Measurements from ENCODE around the gene UNC119.

UNC119 gene

GRCh38 chr17:28533091-28533807 is 19.2 kb downstream of the UNC119 start:
- H3K4me3 ChIP-seq (ENCODE audit: low read depth, low read length): no peak overlapping the region
- DNase-seq (ENCODE audit: low read depth): no peak
- no peak for TF ChIP-seq CTCF (IDR thresholded peaks at IDR 0.05; ENCODE audit: low read depth, low read length, missing control alignments)

- no peak for TF ChIP-seq CTCF (IDR thresholded peaks at IDR 0.05; ENCODE audit: low read depth, low read length, missing control alignments)
- no peak for DNase-seq (ENCODE audit: low read depth)
- no peak overlapping the region for H3K4me3 ChIP-seq (ENCODE audit: low read depth, low read length)
Measured at GRCh38 chr17:28532050-28532960, 20.1 kb downstream of the UNC119 start.

- no peak for DNase-seq (ENCODE audit: low read depth)
- no peak overlapping the region for H3K4me3 ChIP-seq (ENCODE audit: low read depth, low read length)
- TF ChIP-seq CTCF (IDR thresholded peaks at IDR 0.05; ENCODE audit: low read depth, low read length, missing control alignments): no peak
Measured at GRCh38 chr17:28530926-28531325, 21.5 kb downstream of the UNC119 start.

- TF ChIP-seq CTCF (IDR thresholded peaks at IDR 0.05; ENCODE audit: low read depth, low read length, missing control alignments): no peak
- DNase-seq (ENCODE audit: low read depth): no peak
- H3K4me3 ChIP-seq (ENCODE audit: low read depth, low read length): no peak overlapping the region
Measured at GRCh38 chr17:28530250-28530649, 22.2 kb downstream of the UNC119 start.

- TF ChIP-seq CTCF (IDR thresholded peaks at IDR 0.05; ENCODE audit: low read depth, low read length, missing control alignments): no peak
- H3K4me3 ChIP-seq (ENCODE audit: low read depth, low read length): no peak overlapping the region
- DNase-seq (ENCODE audit: low read depth): no peak
Measured at GRCh38 chr17:28529013-28529400, 23.4 kb downstream of the UNC119 start.

GRCh38 chr17:28528327-28529012 is 24.0 kb downstream of the UNC119 start:
- no peak for TF ChIP-seq CTCF (IDR thresholded peaks at IDR 0.05; ENCODE audit: low read depth, low read length, missing control alignments)
- H3K4me3 ChIP-seq (ENCODE audit: low read depth, low read length): no peak overlapping the region
- no peak for DNase-seq (ENCODE audit: low read depth)

Data from GM12864 (cell line).